Peyer's patch (tissue), 4 donors: ENCODE data around the gene LINS1. TPM values are rescaled to one million over a fixed set of nuclear protein-coding genes. Genes with fewer than 3 reads are reported as not detected.

ENCODE experiments used
- DNase-seq, 3 donors: peaks; one replicate each; pipeline ENCODE4 v3.0.0-alpha.2; 2017 to 2019
- H3K27ac ChIP-seq, 4 donors: fragments of 200-600 bp; sonication (generic); one replicate each; pipeline ENCODE4 v1.5.1; 2016 to 2019
- H3K27me3 ChIP-seq, 2 donors: fragments of 200-600 bp; sonication (generic); one replicate each; pipeline ENCODE4 v1.5.1; 2019
- H3K36me3 ChIP-seq, 3 donors: fragments of 200-600 bp; sonication (generic); one replicate each; pipeline ENCODE4 v1.5.1; 2016 to 2019
- H3K4me1 ChIP-seq, 4 donors: fragments of 200-600 bp; sonication (generic); one replicate each; pipeline ENCODE4 v1.5.1; 2016 to 2019
- H3K4me3 ChIP-seq, 4 donors: fragments of 200-600 bp; sonication (generic); 1 replicate in 3 of 4; 2 replicates in 1 of 4; pipeline ENCODE4 v1.5.1; 2016 to 2019; ENCODE audit warnings: mild to moderate bottlenecking in 1 of 4
- H3K9me3 ChIP-seq, 4 donors: fragments of 200-600 bp; sonication (generic); one replicate each; pipeline ENCODE4 v1.5.1; 2016 to 2019; ENCODE audit warnings: mild to moderate bottlenecking in 1 of 4
- POLR2A ChIP-seq, 2 donors: fragments of 450-650 bp; IDR thresholded peaks; one replicate each; pipeline ENCODE4 v1.5.1; 2017; ENCODE audit warnings: antibody characterized with exemption in 2 of 2, mild to moderate bottlenecking in 2 of 2, moderate library complexity in 2 of 2
- total RNA-seq, 4 donors: library from RNA; depleted of rRNA; stranded (reverse); fragments of >200 nt; gene quantifications; one replicate each; pipeline ENCODE4 v1.1.0, GENCODE V29; 2016
- TF ChIP-seq, protein P1 (sequence below), 6 experiments: fragments of 450-650 bp in 4 of 6; fragments of 200-600 bp in 2 of 6; sonication (generic) in 1 of 6; IDR thresholded peaks; one replicate each; pipeline ENCODE4 v1.5.1; 2017 to 2019; ENCODE audit warnings: antibody characterized with exemption in 6 of 6, mild to moderate bottlenecking in 3 of 6, moderate library complexity in 1 of 6

The LINS1 gene
- total RNA-seq, 4 donors from 2014 or later: 12.2 to 32.2 (median 21.5) TPM

DNA sequence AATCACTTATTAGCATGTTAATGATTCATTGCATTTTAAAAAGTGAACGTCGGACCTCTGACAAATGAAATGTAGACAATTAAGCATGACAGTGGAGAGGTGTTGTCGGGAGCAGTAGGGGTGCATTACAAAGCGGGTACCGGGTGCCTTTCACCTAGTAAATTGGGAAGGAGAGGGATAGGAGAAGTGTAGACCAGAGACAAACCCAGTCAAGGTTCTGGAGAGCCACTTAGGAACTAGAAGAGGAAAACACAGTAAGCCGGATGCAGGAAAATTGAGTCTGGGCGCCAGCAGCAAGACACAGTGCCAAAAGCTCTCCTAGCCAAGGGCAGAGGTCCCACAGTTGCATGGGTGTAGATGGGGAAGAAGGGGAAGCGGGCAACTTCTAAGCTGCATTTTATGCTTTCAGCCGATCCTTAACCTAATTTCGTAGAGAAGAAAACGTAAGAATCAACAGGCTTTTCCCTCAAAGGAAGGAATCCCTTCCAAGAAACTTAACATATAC, 70.1 kb downstream of the LINS1 start:
- H3K36me3 ChIP-seq: no peaks in the 10 kb centered on the region
- TF ChIP-seq, protein P1, sequence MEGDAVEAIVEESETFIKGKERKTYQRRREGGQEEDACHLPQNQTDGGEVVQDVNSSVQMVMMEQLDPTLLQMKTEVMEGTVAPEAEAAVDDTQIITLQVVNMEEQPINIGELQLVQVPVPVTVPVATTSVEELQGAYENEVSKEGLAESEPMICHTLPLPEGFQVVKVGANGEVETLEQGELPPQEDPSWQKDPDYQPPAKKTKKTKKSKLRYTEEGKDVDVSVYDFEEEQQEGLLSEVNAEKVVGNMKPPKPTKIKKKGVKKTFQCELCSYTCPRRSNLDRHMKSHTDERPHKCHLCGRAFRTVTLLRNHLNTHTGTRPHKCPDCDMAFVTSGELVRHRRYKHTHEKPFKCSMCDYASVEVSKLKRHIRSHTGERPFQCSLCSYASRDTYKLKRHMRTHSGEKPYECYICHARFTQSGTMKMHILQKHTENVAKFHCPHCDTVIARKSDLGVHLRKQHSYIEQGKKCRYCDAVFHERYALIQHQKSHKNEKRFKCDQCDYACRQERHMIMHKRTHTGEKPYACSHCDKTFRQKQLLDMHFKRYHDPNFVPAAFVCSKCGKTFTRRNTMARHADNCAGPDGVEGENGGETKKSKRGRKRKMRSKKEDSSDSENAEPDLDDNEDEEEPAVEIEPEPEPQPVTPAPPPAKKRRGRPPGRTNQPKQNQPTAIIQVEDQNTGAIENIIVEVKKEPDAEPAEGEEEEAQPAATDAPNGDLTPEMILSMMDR (IDR thresholded peaks at IDR 0.05): no peak
- TF ChIP-seq POLR2A (IDR thresholded peaks at IDR 0.05): no peak
- H3K4me1 ChIP-seq: no peaks in the 10 kb centered on the region
- no peak for DNase-seq
- no peaks in the 10 kb centered on the region for H3K27me3 ChIP-seq
- H3K27ac ChIP-seq: no peak overlapping the region
- H3K4me3 ChIP-seq: no peak overlapping the region
- no peaks in the 10 kb centered on the region for H3K9me3 ChIP-seq

DNA sequence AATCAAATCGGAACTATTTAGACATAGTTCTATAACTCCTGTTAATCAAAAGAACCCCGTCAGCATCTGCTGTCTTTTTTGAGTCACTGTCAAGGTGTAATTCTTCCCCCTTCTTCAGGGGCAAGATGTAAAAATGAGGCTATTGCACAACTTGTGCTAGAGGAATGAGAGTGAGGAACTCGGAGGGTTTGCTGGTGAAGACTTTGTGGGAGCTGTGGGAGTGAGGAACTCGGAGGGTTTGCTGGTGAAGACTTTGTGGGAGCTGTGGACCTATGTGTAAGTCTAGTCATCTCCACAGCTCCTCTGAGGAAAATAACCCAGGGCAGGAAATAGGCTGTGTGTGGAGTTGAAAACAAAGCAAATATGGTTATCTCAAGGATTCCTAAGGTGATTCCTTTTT, 70.8 kb downstream of the LINS1 start:
- H3K9me3 ChIP-seq: no peaks in the 10 kb centered on the region
- DNase-seq: no peak
- no peak for TF ChIP-seq POLR2A (IDR thresholded peaks at IDR 0.05)
- TF ChIP-seq, protein P1 (IDR thresholded peaks at IDR 0.05): no peak
- no peak overlapping the region for H3K27ac ChIP-seq
- H3K4me3 ChIP-seq: no peak overlapping the region
- H3K4me1 ChIP-seq: no peaks in the 10 kb centered on the region
- no peaks in the 10 kb centered on the region for H3K27me3 ChIP-seq
- no peaks in the 10 kb centered on the region for H3K36me3 ChIP-seq

DNA sequence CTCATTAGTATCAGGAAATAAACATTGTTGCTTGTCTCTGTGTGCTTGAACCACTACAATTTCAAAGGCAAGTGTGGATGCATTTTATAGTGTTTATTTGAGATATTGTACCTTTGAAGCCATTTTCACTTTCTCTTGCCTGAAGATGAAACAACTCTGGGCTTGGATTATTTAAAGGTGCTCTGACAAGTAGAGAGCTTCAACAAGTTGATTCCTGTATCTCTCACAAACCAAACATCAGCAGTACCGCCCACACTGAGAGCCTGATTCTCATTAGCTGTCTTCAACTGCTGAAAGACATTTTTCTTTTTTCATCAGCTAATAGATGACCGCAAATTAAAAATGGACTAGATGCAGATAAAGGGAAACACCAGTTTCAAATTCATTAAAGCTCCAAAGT, 72.4 kb downstream of the LINS1 start:
- Histone ChIP-seq H3K4me1 (no peaks in the 10 kb centered on the region), H3K36me3 (no peaks in the 10 kb centered on the region), H3K4me3 (no peak overlapping the region), H3K9me3 (no peaks in the 10 kb centered on the region), H3K27ac (no peak overlapping the region), H3K27me3 (no peaks in the 10 kb centered on the region)
- DNase-seq: no peak
- TF ChIP-seq, protein P1 (IDR thresholded peaks at IDR 0.05): no peak
- no peak for TF ChIP-seq POLR2A (IDR thresholded peaks at IDR 0.05)

DNA sequence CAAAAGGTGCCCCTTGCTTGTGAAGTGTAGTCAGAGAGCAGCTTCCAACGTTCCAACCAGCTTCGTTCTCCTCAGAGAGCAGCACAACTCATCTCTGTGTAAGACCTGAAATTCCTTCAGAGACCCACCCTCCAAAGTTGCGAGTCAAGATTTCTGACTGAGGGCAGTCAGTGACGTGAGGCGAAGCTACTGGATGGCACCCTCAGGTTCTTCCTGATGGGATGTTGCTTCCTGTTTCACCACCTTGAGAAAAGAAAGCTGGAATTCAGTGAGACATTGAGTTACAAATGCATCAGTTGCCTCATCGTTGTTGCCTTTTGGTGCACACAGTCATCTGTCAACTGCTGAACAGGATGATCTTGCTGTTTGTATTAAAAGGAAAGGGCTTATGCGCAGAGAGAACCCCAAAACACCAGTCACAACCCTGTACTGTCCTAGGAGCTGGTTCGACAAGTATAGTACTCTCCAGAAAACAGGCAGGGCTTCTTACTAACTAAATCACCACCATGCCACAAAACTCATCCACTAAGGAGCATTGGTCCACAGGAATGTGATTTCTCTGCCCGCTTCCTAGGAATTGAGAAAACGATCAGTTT, 73.1 kb downstream of the LINS1 start, which contains the start of gene CERS3:
TSS of gene CERS3 (minus strand) at position 118 of the 596 bp plus-strand sequence. CDS start 27,101 bp downstream, outside the sequence.
- Histone ChIP-seq H3K4me1 (no peaks in the 10 kb centered on the region), H3K27ac (no peak within 1 kb of the TSS), H3K27me3 (no peaks in the 10 kb centered on the region), H3K4me3 (no peak within 1 kb of the TSS), H3K9me3 (no peaks in the 10 kb centered on the region), H3K36me3 (no peaks in the 10 kb centered on the region)
- no peak for DNase-seq
- TF ChIP-seq, protein P1 (IDR thresholded peaks at IDR 0.05): no peak
- no peak for TF ChIP-seq POLR2A (IDR thresholded peaks at IDR 0.05)

DNA sequence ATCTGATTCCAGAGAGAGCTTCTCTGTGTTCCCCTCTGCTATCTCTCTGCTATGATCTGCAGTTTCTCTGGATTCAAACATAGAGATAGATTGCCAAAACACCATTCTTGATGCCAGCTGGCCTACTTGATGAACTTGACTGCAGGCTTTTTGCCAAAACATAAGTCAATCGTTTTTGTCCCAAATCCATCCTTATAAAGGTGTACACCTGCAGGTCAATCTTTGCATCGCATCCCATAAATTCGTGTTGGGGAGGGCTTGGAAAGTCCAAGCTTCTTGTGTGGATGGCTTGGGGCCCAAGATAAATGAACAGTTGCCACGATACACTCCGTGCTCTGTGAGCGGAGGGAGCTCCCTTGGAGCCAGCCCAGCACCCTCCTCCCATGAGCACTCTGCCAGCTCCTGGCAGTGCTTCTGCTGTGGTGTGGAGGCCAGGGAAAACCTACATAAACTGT, 75.9 kb downstream of the LINS1 start:
- Histone ChIP-seq H3K9me3 (no peaks in the 10 kb centered on the region), H3K36me3 (no peaks in the 10 kb centered on the region), H3K27me3 (no peaks in the 10 kb centered on the region), H3K4me1 (no peaks in the 10 kb centered on the region), H3K27ac (no peak overlapping the region), H3K4me3 (no peak overlapping the region)
- TF ChIP-seq, protein P1 (IDR thresholded peaks at IDR 0.05): no peak
- no peak for TF ChIP-seq POLR2A (IDR thresholded peaks at IDR 0.05)
- no peak for DNase-seq
